HG02763 (cell line): ENCODE results near the gene ALG6.

Experiments
- ATAC-seq: cut with Tn5 transposase; IDR thresholded peaks from one replicate; pipeline ENCODE4 v1.9.1; 2021; ENCODE audit warnings: mild to moderate bottlenecking, moderate library complexity; ENCODE audit not compliant: unreplicated experiment

Gene ALG6

DNA sequence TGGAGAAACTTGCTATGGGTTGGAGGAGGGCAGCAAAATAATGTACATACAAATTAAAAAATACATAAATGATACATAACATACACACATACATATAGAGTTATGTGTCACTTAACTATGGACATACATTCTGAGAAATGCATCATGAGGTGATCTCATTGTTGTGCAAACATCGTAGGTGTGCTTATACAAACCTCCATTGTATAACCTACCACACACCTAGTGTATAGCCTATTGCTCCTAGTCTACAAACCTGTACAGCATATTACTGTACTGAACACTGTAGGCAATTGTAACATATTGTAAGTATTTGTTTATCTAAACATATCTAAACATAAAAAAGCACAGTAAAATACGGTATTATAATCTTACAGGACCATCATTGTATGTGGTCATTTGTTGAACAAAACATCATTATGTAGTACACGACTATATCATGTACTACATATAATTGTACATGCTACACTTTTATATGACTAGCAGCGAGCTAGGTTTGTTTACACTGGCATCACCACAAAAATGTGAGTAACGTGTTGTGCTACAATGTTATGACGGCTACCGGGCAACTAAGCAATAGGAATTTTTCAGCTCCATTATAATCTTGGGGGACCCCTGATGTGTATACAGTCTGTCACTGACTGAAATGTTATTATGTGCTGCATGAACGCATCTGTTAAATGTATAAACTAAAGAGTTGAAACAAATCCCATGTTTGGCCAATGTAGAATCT lies 120.1 kb downstream of the ALG6 start:
- ATAC-seq: no peak
